ENCODE results near the gene MREG.

Gene MREG

DNA sequence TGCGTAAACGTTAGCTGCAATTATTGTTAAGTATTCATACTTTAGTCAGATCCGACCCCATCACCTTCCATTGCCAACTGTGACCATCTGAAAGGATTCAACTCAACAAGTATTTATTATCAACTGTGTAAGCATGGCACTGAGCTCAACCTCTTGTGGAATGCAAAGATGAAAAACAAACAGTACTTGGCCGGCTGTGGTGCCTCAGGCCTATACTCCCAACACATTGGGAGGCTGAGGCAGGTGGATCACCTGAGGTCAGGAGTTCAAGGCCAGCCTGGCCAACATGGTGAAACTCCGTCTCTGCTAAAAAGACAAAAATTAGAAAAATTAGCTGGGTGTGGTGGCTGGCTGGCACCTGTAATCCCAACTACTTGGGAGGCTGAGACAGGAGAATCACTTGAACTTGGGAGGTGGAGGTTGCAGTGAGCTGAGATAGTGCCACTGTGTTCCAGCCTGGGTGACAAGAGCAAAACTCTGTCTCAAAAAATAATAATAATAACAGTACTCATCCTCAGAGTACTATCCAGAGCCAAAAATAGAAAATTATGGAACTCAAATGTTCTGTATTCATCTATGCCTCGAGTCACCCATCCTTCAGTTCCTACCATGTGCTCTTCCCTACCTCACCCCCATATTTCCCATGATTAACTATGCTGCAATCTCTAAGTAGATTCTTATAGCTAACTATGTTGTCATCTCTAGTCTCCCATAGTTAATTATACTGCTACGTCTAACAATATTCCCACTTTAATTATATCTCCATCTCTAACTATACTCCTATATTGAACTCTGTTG, 8.6 kb upstream of the MREG start:
- TF ChIP-seq, protein P1, sequence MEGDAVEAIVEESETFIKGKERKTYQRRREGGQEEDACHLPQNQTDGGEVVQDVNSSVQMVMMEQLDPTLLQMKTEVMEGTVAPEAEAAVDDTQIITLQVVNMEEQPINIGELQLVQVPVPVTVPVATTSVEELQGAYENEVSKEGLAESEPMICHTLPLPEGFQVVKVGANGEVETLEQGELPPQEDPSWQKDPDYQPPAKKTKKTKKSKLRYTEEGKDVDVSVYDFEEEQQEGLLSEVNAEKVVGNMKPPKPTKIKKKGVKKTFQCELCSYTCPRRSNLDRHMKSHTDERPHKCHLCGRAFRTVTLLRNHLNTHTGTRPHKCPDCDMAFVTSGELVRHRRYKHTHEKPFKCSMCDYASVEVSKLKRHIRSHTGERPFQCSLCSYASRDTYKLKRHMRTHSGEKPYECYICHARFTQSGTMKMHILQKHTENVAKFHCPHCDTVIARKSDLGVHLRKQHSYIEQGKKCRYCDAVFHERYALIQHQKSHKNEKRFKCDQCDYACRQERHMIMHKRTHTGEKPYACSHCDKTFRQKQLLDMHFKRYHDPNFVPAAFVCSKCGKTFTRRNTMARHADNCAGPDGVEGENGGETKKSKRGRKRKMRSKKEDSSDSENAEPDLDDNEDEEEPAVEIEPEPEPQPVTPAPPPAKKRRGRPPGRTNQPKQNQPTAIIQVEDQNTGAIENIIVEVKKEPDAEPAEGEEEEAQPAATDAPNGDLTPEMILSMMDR (IDR thresholded peaks at IDR 0.05; ENCODE audit: low read depth, low read length), result no peak
- no peak for DNase-seq (ENCODE audit: extremely low read depth, low read depth)

DNA sequence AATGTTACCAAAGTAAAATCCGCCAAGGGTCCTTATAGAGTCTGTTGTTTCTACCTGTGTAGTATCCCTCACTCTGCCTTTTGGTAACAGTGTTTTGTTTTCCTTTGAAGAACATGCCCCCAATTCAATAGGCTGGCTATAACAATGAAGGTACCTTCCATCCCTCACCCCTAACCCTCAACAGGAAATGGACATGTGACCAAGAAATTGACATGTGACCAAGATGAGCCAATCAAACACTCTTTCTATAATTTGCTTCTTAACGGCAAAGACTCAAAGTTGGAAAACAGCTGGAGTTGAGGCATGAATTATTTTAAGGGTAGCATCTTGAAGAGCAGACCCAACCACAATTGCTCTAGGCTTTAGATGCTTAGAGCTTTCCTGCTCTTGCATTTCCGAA, 5.4 kb upstream of the MREG start:
- TF ChIP-seq, protein P1 (IDR thresholded peaks at IDR 0.05; ENCODE audit: low read depth, low read length), result no peak
- no peak for DNase-seq (ENCODE audit: extremely low read depth, low read depth)

DNA sequence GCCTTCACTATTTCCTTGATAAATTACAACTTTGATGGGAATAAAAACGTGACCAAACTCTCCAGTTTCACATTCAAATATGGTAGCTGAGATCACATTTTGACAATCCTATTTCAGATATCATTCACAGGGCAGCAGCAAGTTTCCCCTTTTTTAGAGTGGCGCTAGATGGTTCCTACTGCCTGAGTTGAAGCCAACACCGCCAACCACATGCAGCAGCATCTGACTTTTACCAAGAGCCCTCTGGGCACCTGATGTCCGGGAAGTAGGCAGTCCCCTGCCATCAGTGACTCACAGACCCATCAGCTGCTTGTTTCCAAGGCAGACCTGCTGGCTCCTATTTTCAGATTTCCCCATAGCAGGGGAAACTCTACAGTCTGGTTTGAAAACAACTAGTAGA, 4.0 kb upstream of the MREG start:
- TF ChIP-seq, protein P1 (IDR thresholded peaks at IDR 0.05; ENCODE audit: low read depth, low read length), result no peak
- DNase-seq (ENCODE audit: extremely low read depth, low read depth), result no peak

- no peak for DNase-seq (ENCODE audit: extremely low read depth, low read depth)
- TF ChIP-seq, protein P1 (IDR thresholded peaks at IDR 0.05; ENCODE audit: low read depth, low read length), result no peak
These were observed 3.2 kb upstream of the MREG start for GRCh38 chr2:216016581-216016980.

DNA sequence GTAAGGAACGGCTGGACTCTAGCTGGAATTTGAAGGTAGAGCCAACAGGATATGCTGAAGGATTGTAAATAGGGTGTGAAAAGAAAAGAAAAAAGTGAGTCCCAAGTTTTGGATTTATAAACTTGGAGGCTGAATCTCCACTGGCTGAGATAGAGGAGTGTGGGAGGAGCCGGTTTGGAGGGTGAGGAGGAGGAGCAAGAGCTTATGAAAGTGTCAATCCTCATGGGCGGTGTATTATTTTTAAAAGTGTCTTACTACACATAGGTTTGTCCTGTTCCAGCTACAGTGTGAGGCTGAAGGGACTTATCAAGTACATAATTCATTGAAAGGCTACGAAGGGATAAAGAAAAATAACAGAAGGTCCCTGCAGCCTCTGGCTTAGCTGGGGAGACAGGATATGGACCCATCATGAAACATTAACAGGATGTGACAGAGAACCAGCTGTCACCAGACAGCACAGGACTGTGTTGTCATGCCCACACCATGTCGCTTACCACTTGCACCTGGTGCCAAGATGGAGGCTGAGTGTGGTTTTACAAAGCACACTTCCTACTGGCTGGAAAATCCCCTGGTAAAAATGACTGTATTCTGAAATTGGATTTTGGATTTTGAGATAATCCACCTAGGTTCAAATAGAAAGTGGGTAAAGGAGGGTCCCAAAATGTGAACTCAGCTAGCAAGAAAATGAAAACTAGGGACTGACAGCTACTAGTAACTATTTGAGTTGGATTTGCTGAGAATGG, 2.5 kb upstream of the MREG start:
- no peak for DNase-seq (ENCODE audit: extremely low read depth, low read depth)
- TF ChIP-seq, protein P1 (IDR thresholded peaks at IDR 0.05; ENCODE audit: low read depth, low read length), result no peak

DNA sequence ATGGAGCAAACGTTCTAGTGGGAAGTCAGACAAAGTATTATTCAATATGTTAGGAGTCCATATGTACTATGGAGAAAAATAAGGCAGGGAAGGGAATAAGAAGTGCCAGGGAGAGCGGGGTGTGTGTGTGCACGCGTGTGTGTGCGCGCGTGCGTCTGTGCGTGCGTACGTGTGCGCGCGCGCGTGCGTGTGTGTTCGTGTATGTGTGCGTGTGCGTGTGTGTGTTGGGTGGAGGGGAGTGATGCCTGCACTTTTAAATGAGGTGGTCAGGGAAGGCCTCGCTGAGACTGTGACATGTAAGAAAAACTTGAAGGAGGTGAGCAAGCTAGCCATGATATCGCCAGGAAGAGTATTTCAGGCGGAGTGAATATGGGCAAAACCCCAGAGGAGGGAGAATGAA, 1.6 kb upstream of the MREG start:
- TF ChIP-seq, protein P1 (IDR thresholded peaks at IDR 0.05; ENCODE audit: low read depth, low read length), result no peak
- no peak for DNase-seq (ENCODE audit: extremely low read depth, low read depth)

- no peak for DNase-seq (ENCODE audit: extremely low read depth, low read depth)
- TF ChIP-seq, protein P1 (IDR thresholded peaks at IDR 0.05; ENCODE audit: low read depth, low read length), result no peak
These were observed 655 bp upstream of the MREG start for GRCh38 chr2:216014006-216014405.
